H1 (cell line): ENCODE measurements around the gene DIAPH1. TPM values are rescaled to one million over a fixed set of nuclear protein-coding genes. Genes with fewer than 3 reads are reported as not detected.

ENCODE experiments used
- CTCF ChIA-PET: fragments of 300-600 bp; sonication (Branson Sonifier 250); formaldehyde crosslinking; loops from one replicate; lab custom pipeline; 2021; ENCODE audit not compliant: partially characterized antibody; lab: Charles Lee
- POLR2A ChIA-PET: fragments of 300-600 bp; sonication (Branson Sonifier 250); formaldehyde crosslinking; loops from one replicate; lab custom pipeline; 2021; ENCODE audit warnings: inconsistent platforms; ENCODE audit not compliant: partially characterized antibody; lab: Charles Lee
- DNase-seq, 2 experiments: peaks; one replicate each; pipeline versions ENCODE4 v3.0.0 to v3.0.0-alpha.2; 2010 to 2022; ENCODE audit warnings: low spot score in 2 of 2, low read depth in 1 of 2, mixed read lengths in 1 of 2
- FAIRE-seq: peaks from 2 replicates; lab custom pipeline; 2011; peaks lifted over from hg19 to GRCh38; lab: Jason Lieb, UNC
- H2AFZ ChIP-seq: 2 replicates; pipeline ENCODE4 v1.8.1; 2012; ENCODE audit warnings: low read length, inconsistent platforms
- H2AK5ac ChIP-seq: 2 replicates; pipeline ENCODE4 v1.6.1; 2013; ENCODE audit warnings: low read depth, low read length
- H2BK120ac ChIP-seq: replicated peaks from 2 replicates; pipeline ENCODE3; 2013; ENCODE audit warnings: low read depth, low read length, inconsistent platforms
- H2BK12ac ChIP-seq: 2 replicates; pipeline ENCODE4 v1.6.1; 2013; ENCODE audit warnings: low read depth, low read length
- H2BK15ac ChIP-seq: 2 replicates; pipeline ENCODE4 v1.6.1; 2013; ENCODE audit warnings: low read length
- H2BK20ac ChIP-seq: 2 replicates; pipeline ENCODE4 v1.6.1; 2013; ENCODE audit warnings: low read length
- H2BK5ac ChIP-seq: 2 replicates; pipeline ENCODE4 v1.6.1; 2013; ENCODE audit warnings: low read depth, low read length
- H3K14ac ChIP-seq: 2 replicates; pipeline ENCODE4 v1.6.1; 2013; ENCODE audit warnings: inconsistent platforms; ENCODE audit not compliant: insufficient read length
- H3K18ac ChIP-seq: 2 replicates; pipeline ENCODE4 v1.6.1; 2013; ENCODE audit warnings: low read length; ENCODE audit errors: extremely low read depth
- H3K23ac ChIP-seq: 2 replicates; pipeline ENCODE4 v1.6.1; 2013; ENCODE audit warnings: inconsistent platforms; ENCODE audit not compliant: insufficient read length
- H3K23me2 ChIP-seq: 2 replicates; pipeline ENCODE4 v1.6.1; 2013; ENCODE audit warnings: low read depth, low read length
- H3K27ac ChIP-seq: 2 replicates; pipeline ENCODE4 v1.6.1; 2011; ENCODE audit warnings: low read depth, low read length, inconsistent platforms
- H3K27me3 ChIP-seq, 4 experiments: replicated peaks in 1 of 4; 1 replicate in 1 of 4; 2 replicates in 3 of 4; pipeline versions ENCODE4 v1.6.1 to v1.8.1; 2011 to 2013; ENCODE audit warnings: low read length in 3 of 4, mild to moderate bottlenecking in 3 of 4, inconsistent platforms in 2 of 4, mixed read lengths in 2 of 4, moderate library complexity in 1 of 4; ENCODE audit not compliant: control insufficient read depth in 3 of 4, insufficient read depth in 3 of 4; ENCODE audit errors: extremely low read depth in 1 of 4
- H3K36me3 ChIP-seq, 4 experiments: 2 replicates each; pipeline versions ENCODE4 v1.6.1 to v1.8.1; 2011 to 2013; ENCODE audit warnings: mild to moderate bottlenecking in 4 of 4, low read length in 3 of 4, moderate library complexity in 2 of 4, control low read depth in 1 of 4, inconsistent platforms in 1 of 4; ENCODE audit not compliant: insufficient read depth in 4 of 4, control insufficient read depth in 2 of 4
- H3K4ac ChIP-seq: replicated peaks from 2 replicates; pipeline ENCODE3; 2013; ENCODE audit warnings: low read length, low read depth, mixed read lengths, inconsistent platforms; ENCODE audit not compliant: insufficient read length
- H3K4me1 ChIP-seq, 4 experiments: replicated peaks in 1 of 4; 1 replicate in 1 of 4; 2 replicates in 3 of 4; pipeline versions ENCODE4 v1.6.1 to v1.8.1; 2011 to 2013; ENCODE audit warnings: low read length in 3 of 4, inconsistent platforms in 2 of 4, mixed read lengths in 1 of 4; ENCODE audit not compliant: insufficient read depth in 4 of 4, control insufficient read depth in 3 of 4
- H3K4me2 ChIP-seq, 2 experiments: 2 replicates each; pipeline versions ENCODE4 v1.6.1 to v1.8.1; 2011 to 2013; ENCODE audit warnings: low read depth in 2 of 2, low read length in 2 of 2, control low read depth in 1 of 2, inconsistent platforms in 1 of 2, mild to moderate bottlenecking in 1 of 2; ENCODE audit not compliant: insufficient read depth in 1 of 2
- H3K4me3 ChIP-seq, 4 experiments: fragments of 200-600, 300-600 bp in 1 of 4; sonication (generic), shearing (Covaris generic), sonication (Bioruptor Twin) in 1 of 4; 2 replicates each; pipeline versions ENCODE4 v1.5.1 to v1.8.1; 2011 to 2016; ENCODE audit warnings: low read length in 4 of 4, low read depth in 3 of 4, control low read depth in 2 of 4, inconsistent platforms in 2 of 4, mild to moderate bottlenecking in 2 of 4, mixed read lengths in 1 of 4, moderate library complexity in 1 of 4; ENCODE audit not compliant: insufficient read depth in 2 of 4; ENCODE audit errors: extremely low read depth in 1 of 4
- H3K56ac ChIP-seq: replicated peaks from 2 replicates; pipeline ENCODE3; 2013; ENCODE audit warnings: low read depth, mild to moderate bottlenecking, mixed read lengths, low read length, inconsistent platforms; ENCODE audit not compliant: insufficient read length
- H3K79me1 ChIP-seq: 2 replicates; pipeline ENCODE4 v1.6.1; 2013; ENCODE audit warnings: low read depth, low read length, control low read depth
- H3K79me2 ChIP-seq, 2 experiments: 2 replicates each; pipeline versions ENCODE4 v1.6.1 to v1.8.1; 2012 to 2013; ENCODE audit warnings: low read length in 2 of 2, mild to moderate bottlenecking in 2 of 2, inconsistent platforms in 1 of 2; ENCODE audit not compliant: insufficient read depth in 2 of 2, control insufficient read depth in 1 of 2
- H3K9ac ChIP-seq, 4 experiments: replicated peaks in 1 of 4; 1 replicate in 1 of 4; 2 replicates in 3 of 4; pipeline versions ENCODE4 v1.6.1 to v1.8.1; 2011 to 2013; ENCODE audit warnings: low read depth in 3 of 4, low read length in 3 of 4, control low read depth in 2 of 4, mild to moderate bottlenecking in 2 of 4, moderate library complexity in 2 of 4, inconsistent platforms in 1 of 4; ENCODE audit errors: extremely low read depth in 1 of 4
- H3K9me3 ChIP-seq, 2 experiments: 2 replicates each; pipeline versions ENCODE4 v1.6.1 to v1.8.1; 2012 to 2013; ENCODE audit warnings: mild to moderate bottlenecking in 2 of 2, moderate library complexity in 2 of 2, control low read depth in 1 of 2, inconsistent platforms in 1 of 2, low read depth in 1 of 2, low read length in 1 of 2, mixed read lengths in 1 of 2; ENCODE audit not compliant: insufficient read depth in 2 of 2
- H4K20me1 ChIP-seq, 2 experiments: replicated peaks in 1 of 2; 2 replicates each; pipeline versions ENCODE3 to v1.8.1; 2011 to 2013; ENCODE audit warnings: inconsistent platforms in 2 of 2, low read length in 2 of 2, mild to moderate bottlenecking in 1 of 2; ENCODE audit not compliant: insufficient read depth in 2 of 2, control insufficient read depth in 1 of 2
- H4K5ac ChIP-seq: 2 replicates; pipeline ENCODE4 v1.6.1; 2013; ENCODE audit warnings: low read length, low read depth, mixed read lengths, inconsistent platforms; ENCODE audit not compliant: insufficient read length
- H4K8ac ChIP-seq: 2 replicates; pipeline ENCODE4 v1.8.0; 2013; ENCODE audit warnings: mild to moderate bottlenecking, moderate library complexity, low read length, inconsistent platforms; ENCODE audit not compliant: insufficient read depth; ENCODE audit errors: extremely low read depth
- H4K91ac ChIP-seq: replicated peaks from 2 replicates; pipeline ENCODE3; 2013; ENCODE audit warnings: low read length, mixed read lengths, inconsistent platforms; ENCODE audit not compliant: insufficient read length
- KDM1A ChIP-seq: fragments of 200-600, 300-600 bp; sonication (generic); IDR thresholded peaks from 2 replicates; pipeline ENCODE4 v1.7.1; 2016; ENCODE audit warnings: mild to moderate bottlenecking, low read length, borderline replicate concordance
- RBBP5 ChIP-seq: IDR thresholded peaks from 2 replicates; pipeline ENCODE4 v1.7.1; 2012; ENCODE audit warnings: low read depth, mild to moderate bottlenecking, inconsistent platforms, low read length, moderate library complexity, borderline replicate concordance
- SAP30 ChIP-seq: fragments of 300-600 bp; sonication (generic); IDR thresholded peaks from 2 replicates; pipeline ENCODE4 v1.7.1; 2012; ENCODE audit warnings: low read length, moderate library complexity, mild to moderate bottlenecking, inconsistent platforms; ENCODE audit not compliant: insufficient read depth, insufficient replicate concordance
- TCF12 ChIP-seq: IDR thresholded peaks from 2 replicates; pipeline ENCODE4 v1.6.1; 2011; ENCODE audit warnings: low read depth, mild to moderate bottlenecking, low read length
- TEAD4 ChIP-seq: IDR thresholded peaks from 2 replicates; pipeline ENCODE4 v1.6.1; 2012; ENCODE audit warnings: low read depth, low read length, inconsistent platforms, mixed read lengths
- polyA plus RNA-seq, 7 experiments: library from polyadenylated mRNA; depleted of rRNA in 3 of 7; stranded (reverse) in 5 of 7; unstranded in 2 of 7; fragments of >200 nt in 5 of 7; fragments of 200-250 nt in 2 of 7; gene quantifications; 1 replicate in 5 of 7; 2 replicates in 1 of 7; 4 replicates in 1 of 7; pipeline versions ENCODE4 v1.2.1 to v1.2.3, GENCODE V29; 2011 to 2013; ENCODE audit warnings: missing spikeins in 2 of 7, mixed read lengths in 2 of 7
- total RNA-seq: library from RNA; stranded (reverse); fragmentation: NEBNext Ultra II Directional; extraction: Animal tissue kit (Norgen Biotek cat#: 25700); gene quantifications from 2 replicates; pipeline ENCODE4 v1.2.1, GENCODE V29; 2021

DIAPH1 gene
- total and polyA plus RNA-seq, 2 of the 8 experiments (the other 6 are each of a cell fraction or from before 2014, with no cell fraction given): 61.2 to 114 TPM

GRCh38 chr5:141649972-141650371, 31.2 kb upstream of the DIAPH1 start:
- DNase-seq: no peak
- Histone ChIP-seq H3K56ac (no peak overlapping the region), H4K8ac (no peak overlapping the region), H4K5ac (no peak overlapping the region), H2BK20ac (no peak overlapping the region), H3K23me2 (peaks cover 3% of the 10 kb centered on the region; the same call in 1 of the 2 replicates), H3K4me3 (peak overlapping the region in 1 of 4 experiments; percentile 83; a peak in 1 of 8 replicates), H2BK120ac (no peak overlapping the region), H3K4me1 (peaks cover 2 to 8% (median 6%) of the 10 kb centered on the region in 4 experiments; a peak in 6 of 7 replicates), H3K14ac (no peak overlapping the region), H2AK5ac (no peak overlapping the region), H3K27me3 (no peaks in the 10 kb centered on the region; a peak in 1 of 7 replicates), H3K36me3 (peaks cover 0 to 13% (median 6%) of the 10 kb centered on the region in 4 experiments; a peak in 4 of 8 replicates), H4K20me1 (peaks cover 0 to 2% of the 10 kb centered on the region in 2 experiments), H3K27ac (no peak overlapping the region), H3K9me3 (no peaks in the 10 kb centered on the region), H3K4ac (no peak overlapping the region), H3K79me2 (no peaks in the 10 kb centered on the region), H2BK12ac (no peak overlapping the region), H4K91ac (no peak overlapping the region), H3K23ac (no peak overlapping the region), H3K4me2 (peak overlapping the region; percentile 90 to 97; a peak in 2 of 4 replicates), H2BK15ac (no peak overlapping the region), H3K18ac (no peak overlapping the region), H3K9ac (no peak overlapping the region), H2BK5ac (no peak overlapping the region), H3K79me1 (peaks cover 3% of the 10 kb centered on the region; the same call in 1 of the 2 replicates), H2AFZ (no peak overlapping the region)
- TF ChIP-seq RBBP5: no peak
- no peak for TF ChIP-seq SAP30
- TF ChIP-seq TCF12: no peak
- peak; percentile 44; the same call in 1 of the 2 replicates for TF ChIP-seq KDM1A
- no peak for TF ChIP-seq TEAD4
- no peak for FAIRE-seq
- POLR2A ChIA-PET: interaction anchor here (1.8 to 7.3 kb wide), 2 partner anchors 12 to 26 kb away, joined by 3 to 96 read pairs; partner anchors contain the start of genes HDAC3 and RELL2
- CTCF ChIA-PET: interaction anchor here (1.3 to 4.2 kb wide), 4 partner anchors 12 to 31 kb away, joined by 3 to 21 read pairs (median 8); partner anchors contain the start of gene DIAPH1
